Activated CD4-positive, alpha-beta memory T cell treated with anti-CD3 and anti-CD28 coated beads, Interleukin-2, amount 10 ng/mL, durations not matched to agents 7 days and 5 days (primary cell): ENCODE measurements around the gene ZDHHC14. TPM values are rescaled to one million over a fixed set of nuclear protein-coding genes. Genes with fewer than 3 reads are reported as not detected.

Source experiments
- CTCF ChIA-PET: fragments of 350-600 bp; sonication (Branson Sonifier 250); formaldehyde crosslinking; loops from one replicate; lab custom pipeline; 2021; ENCODE audit warnings: antibody characterized with exemption, inconsistent platforms; lab: Charles Lee
- POLR2A ChIA-PET: fragments of 350-600 bp; sonication (Branson Sonifier 250); formaldehyde crosslinking; loops from one replicate; lab custom pipeline; 2021; ENCODE audit warnings: antibody characterized with exemption; lab: Charles Lee
- DNase-seq: peaks from one replicate; pipeline ENCODE4 v3.0.0-alpha.2; 2020
- H3K27ac Mint-ChIP-seq: one replicate; pipeline ENCODE4 v1.8.0; 2021; ENCODE audit warnings: mild to moderate bottlenecking, mixed read lengths
- H3K27me3 Mint-ChIP-seq: one replicate; pipeline ENCODE4 v1.8.0; 2021; ENCODE audit warnings: mixed read lengths
- H3K36me3 Mint-ChIP-seq: one replicate; pipeline ENCODE4 v1.8.0; 2021; ENCODE audit warnings: low read depth, mixed read lengths
- H3K4me1 Mint-ChIP-seq: one replicate; pipeline ENCODE4 v1.8.0; 2021; ENCODE audit warnings: mixed read lengths
- H3K4me3 Mint-ChIP-seq: one replicate; pipeline ENCODE4 v1.8.0; 2021; ENCODE audit warnings: mild to moderate bottlenecking, mixed read lengths
- H3K9me3 Mint-ChIP-seq: one replicate; pipeline ENCODE4 v1.8.0; 2021; ENCODE audit warnings: mixed read lengths
- total RNA-seq, 2 experiments: library from RNA; stranded (reverse); gene quantifications; one replicate each; pipeline ENCODE4 v1.2.3, GENCODE V29; 2021

Gene ZDHHC14
- total RNA-seq, 2 experiments from 2014 or later, result 8.1 to 8.7 TPM

DNA sequence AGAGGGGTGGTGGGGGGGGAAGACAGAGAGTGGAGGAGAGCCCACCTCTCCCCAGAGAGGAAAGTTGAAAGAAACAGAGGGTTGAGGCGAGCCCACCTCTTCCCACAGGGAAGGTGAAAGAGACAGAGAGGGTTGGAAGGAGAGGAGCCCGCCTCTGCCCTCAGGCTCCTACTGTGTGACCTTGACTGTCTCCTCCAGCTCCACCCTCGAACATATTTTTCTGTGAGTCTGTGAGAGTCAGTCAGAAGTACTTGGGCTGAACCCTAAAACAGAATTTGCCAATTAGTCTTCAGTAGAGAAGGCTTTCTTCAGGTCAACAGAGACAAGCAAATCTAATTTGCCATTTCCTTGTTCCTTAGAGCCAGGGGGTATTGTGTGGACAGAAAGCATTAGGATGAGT is 288.3 kb downstream of the ZDHHC14 start:
- no peak for DNase-seq
- Mint-ChIP-seq H3K4me3 (no peak overlapping the region), H3K27ac (no peak overlapping the region), H3K9me3 (no peaks in the 10 kb centered on the region), H3K27me3 (peaks cover 4% of the 10 kb centered on the region), H3K36me3 (no peaks in the 10 kb centered on the region), H3K4me1 (peaks cover 5% of the 10 kb centered on the region)
- CTCF ChIA-PET, result interaction anchor here (1.2 to 7.3 kb wide), 6 partner anchors 10 to 354 kb away, joined by 3 to 53 read pairs (median 6); no protein-coding TSS in a partner anchor
- POLR2A ChIA-PET, result interaction anchor here (1.5 kb wide), 1 partner anchor 11 kb away, joined by 3 read pairs; no protein-coding TSS in a partner anchor

DNA sequence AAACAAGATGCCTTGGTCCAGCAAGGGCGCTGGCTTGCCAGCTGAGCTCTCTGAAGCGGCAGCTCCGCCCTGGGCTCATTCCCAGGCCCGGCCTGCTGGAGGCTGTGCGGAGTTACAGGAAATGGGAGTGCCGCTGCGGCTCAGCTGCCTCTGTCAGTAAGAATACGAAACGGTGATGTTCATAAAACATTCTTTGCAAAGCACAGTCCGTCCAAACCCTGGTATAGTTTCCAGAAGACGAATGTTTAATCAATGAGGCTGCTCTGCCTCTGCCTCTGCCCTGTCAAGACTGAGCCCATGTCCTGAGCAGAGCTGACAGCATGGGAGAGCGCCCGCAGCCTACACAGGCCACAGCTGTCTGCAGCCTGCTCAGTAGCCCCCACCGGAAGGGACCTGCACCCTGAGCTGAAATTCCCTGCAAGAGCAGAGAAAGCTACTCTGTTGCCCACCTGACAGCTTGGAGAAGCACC is 288.8 kb downstream of the ZDHHC14 start:
- Mint-ChIP-seq H3K4me1 (peaks cover 5% of the 10 kb centered on the region), H3K4me3 (no peak overlapping the region), H3K27me3 (peaks cover 4% of the 10 kb centered on the region), H3K9me3 (no peaks in the 10 kb centered on the region), H3K36me3 (no peaks in the 10 kb centered on the region), H3K27ac (no peak overlapping the region)
- CTCF ChIA-PET, result interaction anchor here (1.2 to 7.3 kb wide), 4 partner anchors 10 to 354 kb away, joined by 3 to 53 read pairs (median 4); no protein-coding TSS in a partner anchor
- POLR2A ChIA-PET, result interaction anchor here (1.5 kb wide), 1 partner anchor 12 kb away, joined by 3 read pairs; no protein-coding TSS in a partner anchor
- DNase-seq, result no peak

DNA sequence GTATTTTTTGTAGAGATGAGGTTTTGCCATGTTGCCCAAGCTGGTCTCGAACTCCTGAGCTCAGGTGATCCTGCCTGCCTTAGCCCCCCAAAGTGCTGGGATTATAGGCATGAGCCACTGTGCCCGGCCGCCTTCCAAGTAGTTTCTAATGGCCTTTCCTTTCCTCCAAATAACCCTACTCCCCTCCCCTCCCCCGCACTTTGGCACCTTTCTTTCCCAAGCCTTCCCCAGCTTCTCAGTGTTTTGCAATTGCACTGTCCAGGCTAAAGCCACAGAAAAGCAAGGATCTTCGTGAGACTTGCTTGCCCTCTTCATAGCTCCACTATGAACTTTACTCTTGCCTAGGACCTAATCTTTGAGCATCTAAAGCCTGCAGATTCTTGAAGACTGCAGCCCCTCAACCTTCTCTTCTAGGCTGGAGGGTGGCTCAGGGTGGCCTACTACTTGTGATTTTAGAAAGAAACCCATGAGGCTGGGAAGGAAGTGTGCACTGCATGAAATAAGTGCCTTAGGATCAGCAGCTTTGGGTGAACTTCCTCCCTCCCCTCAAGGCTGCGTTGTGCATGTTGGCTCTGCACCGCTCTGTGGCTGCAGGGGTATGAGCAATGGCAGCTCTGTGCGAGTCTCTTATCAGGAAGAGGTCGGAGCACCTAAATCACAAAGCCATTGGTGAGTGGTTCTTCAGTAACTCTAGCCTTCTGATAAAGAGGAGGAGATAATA is 289.6 kb downstream of the ZDHHC14 start:
- peaks cover 5% of the 10 kb centered on the region for H3K4me1 Mint-ChIP-seq
- ChIA-PET POLR2A (interaction anchor here (0.6 to 1.5 kb wide), 3 partner anchors 13 to 600 kb away, joined by 3 read pairs; no protein-coding TSS in a partner anchor), CTCF (interaction anchor here (0.9 to 7.3 kb wide), 4 partner anchors 9 to 355 kb away, joined by 3 to 53 read pairs (median 5); no protein-coding TSS in a partner anchor)
- H3K36me3 Mint-ChIP-seq, result no peaks in the 10 kb centered on the region
- no peak for DNase-seq
- no peaks in the 10 kb centered on the region for H3K9me3 Mint-ChIP-seq
- H3K27me3 Mint-ChIP-seq, result peaks cover 4% of the 10 kb centered on the region
- H3K4me3 Mint-ChIP-seq, result no peak overlapping the region
- H3K27ac Mint-ChIP-seq, result no peak overlapping the region

DNA sequence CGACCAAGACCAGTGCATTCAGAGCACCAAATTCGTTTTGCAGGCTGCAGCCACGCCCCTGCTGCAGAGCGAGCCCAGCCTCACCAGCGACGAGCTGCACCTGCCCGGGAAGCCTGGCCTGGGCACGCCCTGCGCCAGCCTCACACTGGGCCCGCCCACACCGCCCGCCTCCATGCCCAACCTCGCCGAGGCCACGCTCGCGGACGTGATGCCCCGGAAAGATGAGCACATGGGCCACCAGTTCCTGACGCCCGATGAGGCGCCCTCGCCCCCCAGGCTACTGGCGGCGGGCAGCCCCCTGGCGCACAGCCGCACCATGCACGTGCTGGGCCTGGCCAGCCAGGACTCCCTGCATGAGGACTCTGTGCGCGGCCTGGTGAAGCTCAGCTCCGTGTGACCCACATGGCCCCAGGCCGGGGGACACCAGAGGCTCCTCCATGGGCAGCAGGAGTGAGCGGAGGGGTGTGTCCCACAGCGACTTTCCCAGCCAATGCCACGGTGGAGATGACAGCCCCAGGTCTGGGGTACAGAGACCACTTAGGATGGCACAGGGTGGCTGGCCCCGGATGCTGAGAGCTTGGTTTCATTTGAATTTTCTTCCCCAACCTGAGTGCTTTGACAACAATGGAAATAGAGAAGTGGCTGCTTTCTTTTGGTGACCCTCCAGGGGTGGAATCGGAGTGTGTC is 291.9 kb downstream of the ZDHHC14 start:
- H3K4me1 Mint-ChIP-seq, result no peaks in the 10 kb centered on the region
- ChIA-PET POLR2A (no interaction called here), CTCF (no interaction called here)
- DNase-seq, result no peak
- no peaks in the 10 kb centered on the region for H3K36me3 Mint-ChIP-seq
- peaks cover 2% of the 10 kb centered on the region for H3K27me3 Mint-ChIP-seq
- no peaks in the 10 kb centered on the region for H3K9me3 Mint-ChIP-seq
- no peak overlapping the region for H3K4me3 Mint-ChIP-seq
- no peak overlapping the region for H3K27ac Mint-ChIP-seq

DNA sequence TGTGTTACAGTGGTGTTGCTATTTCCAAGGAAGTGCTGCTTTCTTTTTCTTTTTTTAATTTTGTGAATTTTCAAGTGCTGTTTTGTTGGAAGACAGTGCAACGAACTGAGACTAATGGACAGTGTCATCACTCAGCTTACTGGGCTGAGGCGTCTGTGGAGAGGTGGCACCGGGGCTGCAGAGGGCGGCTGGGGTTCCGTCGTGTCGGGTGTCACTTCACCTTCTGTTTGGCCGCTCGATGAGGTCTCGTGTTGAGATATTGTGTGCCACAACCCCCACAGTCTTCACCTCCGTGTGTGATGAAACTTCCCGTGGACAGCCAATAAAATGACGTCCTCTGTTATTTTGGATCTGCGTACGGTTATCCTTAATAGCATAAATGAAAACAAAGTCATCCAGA is 292.6 kb downstream of the ZDHHC14 start:
- ChIA-PET POLR2A (no interaction called here), CTCF (no interaction called here)
- Mint-ChIP-seq H3K4me1 (no peaks in the 10 kb centered on the region), H3K4me3 (no peak overlapping the region), H3K36me3 (no peaks in the 10 kb centered on the region), H3K27me3 (peaks cover 2% of the 10 kb centered on the region), H3K9me3 (no peaks in the 10 kb centered on the region), H3K27ac (no peak overlapping the region)
- DNase-seq, result no peak

- Mint-ChIP-seq H3K36me3 (no peaks in the 10 kb centered on the region), H3K27ac (no peak overlapping the region), H3K9me3 (no peaks in the 10 kb centered on the region), H3K4me1 (no peaks in the 10 kb centered on the region), H3K27me3 (peaks cover 2% of the 10 kb centered on the region), H3K4me3 (no peak overlapping the region)
- no peak for DNase-seq
- CTCF ChIA-PET, result no interaction called here
- POLR2A ChIA-PET, result no interaction called here
These were observed 293.1 kb downstream of the ZDHHC14 start for GRCh38 chr6:157674061-157674460.

DNA sequence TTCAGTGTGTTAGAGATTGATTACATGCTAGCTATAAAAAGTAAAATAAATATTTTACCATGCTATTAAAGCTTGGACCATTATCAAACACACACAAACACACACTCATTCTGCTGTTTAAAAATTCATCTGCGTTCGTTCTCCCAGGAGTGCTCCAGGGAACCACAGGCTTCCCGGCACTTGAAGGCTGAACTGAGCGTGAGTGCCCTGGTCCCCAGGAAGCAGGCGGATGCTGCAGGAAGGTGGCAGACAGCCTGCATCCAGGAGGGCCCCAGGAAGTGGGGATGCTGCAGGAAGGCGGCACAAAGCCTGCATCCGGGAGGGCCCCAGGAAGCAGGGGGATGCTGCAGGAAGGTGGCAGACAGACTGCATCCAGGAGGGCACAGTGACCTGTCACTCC is 294.8 kb downstream of the ZDHHC14 start:
- CTCF ChIA-PET, result no interaction called here
- POLR2A ChIA-PET, result no interaction called here

GRCh38 chr6:157676241-157676640 is 295.3 kb downstream of the ZDHHC14 start:
- Mint-ChIP-seq H3K4me3 (no peak overlapping the region), H3K4me1 (no peaks in the 10 kb centered on the region), H3K27me3 (peaks cover 2% of the 10 kb centered on the region), H3K27ac (no peak overlapping the region), H3K36me3 (no peaks in the 10 kb centered on the region), H3K9me3 (no peaks in the 10 kb centered on the region)
- ChIA-PET CTCF (no interaction called here), POLR2A (no interaction called here)
- DNase-seq, result no peak

More for the DNA sequence above, 294.8 kb downstream of the ZDHHC14 start:
- H3K4me1 Mint-ChIP-seq, result no peaks in the 10 kb centered on the region
- no peak overlapping the region for H3K4me3 Mint-ChIP-seq
- H3K36me3 Mint-ChIP-seq, result no peaks in the 10 kb centered on the region
- H3K27ac Mint-ChIP-seq, result no peak overlapping the region
- H3K27me3 Mint-ChIP-seq, result peaks cover 2% of the 10 kb centered on the region
- H3K9me3 Mint-ChIP-seq, result no peaks in the 10 kb centered on the region
- DNase-seq, result no peak

- CTCF ChIA-PET, result interaction anchor here (0.6 kb wide), 1 partner anchor 10 kb away, joined by 3 read pairs; no protein-coding TSS in a partner anchor
- Mint-ChIP-seq H3K9me3 (no peaks in the 10 kb centered on the region), H3K4me1 (no peaks in the 10 kb centered on the region), H3K36me3 (no peaks in the 10 kb centered on the region), H3K4me3 (no peak overlapping the region), H3K27ac (no peak overlapping the region), H3K27me3 (peaks cover 2% of the 10 kb centered on the region)
- DNase-seq, result no peak
- POLR2A ChIA-PET, result no interaction called here
These were observed 296.2 kb downstream of the ZDHHC14 start for GRCh38 chr6:157677235-157677634.

GRCh38 chr6:157679605-157680580 is 298.9 kb downstream of the ZDHHC14 start:
- H3K27me3 Mint-ChIP-seq, result peaks cover 2% of the 10 kb centered on the region
- H3K4me3 Mint-ChIP-seq, result no peak overlapping the region
- H3K27ac Mint-ChIP-seq, result no peak overlapping the region
- no peak for DNase-seq
- ChIA-PET POLR2A (no interaction called here), CTCF (interaction anchor here (0.5 to 1.5 kb wide), 3 partner anchors 10 to 534 kb away, joined by 3 to 4 read pairs (median 3); no protein-coding TSS in a partner anchor)
- H3K36me3 Mint-ChIP-seq, result no peaks in the 10 kb centered on the region
- H3K9me3 Mint-ChIP-seq, result no peaks in the 10 kb centered on the region
- no peaks in the 10 kb centered on the region for H3K4me1 Mint-ChIP-seq

DNA sequence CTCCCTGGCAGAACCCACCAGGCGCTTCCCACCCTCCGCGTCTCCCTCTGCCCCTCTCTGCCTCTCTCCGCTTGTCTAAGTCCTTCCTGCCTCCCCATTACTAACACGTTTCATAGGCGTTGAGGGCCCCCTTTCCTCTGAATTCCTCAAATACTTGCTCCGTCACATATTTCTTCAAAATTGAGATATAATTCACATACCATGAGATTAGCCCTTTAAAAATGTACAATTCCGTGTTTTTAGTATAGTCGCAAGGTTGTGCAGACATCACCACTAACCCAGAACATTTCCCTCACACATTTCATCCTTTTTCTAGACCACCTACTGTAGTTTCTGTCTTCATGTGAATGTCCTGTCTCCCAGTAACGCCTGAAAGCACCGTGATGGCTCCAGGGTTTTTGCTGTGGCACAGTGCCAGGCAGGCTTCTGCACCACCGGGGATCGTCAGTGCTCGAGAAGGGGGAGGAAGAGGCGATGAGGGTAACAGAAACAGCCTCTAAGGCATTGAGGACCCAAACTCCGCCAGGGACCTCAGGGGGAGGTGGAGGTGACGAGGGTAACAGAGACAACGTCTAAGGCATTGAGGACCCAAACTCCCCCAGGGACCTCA is 300.2 kb downstream of the ZDHHC14 start:
- POLR2A ChIA-PET, result no interaction called here
- no peaks in the 10 kb centered on the region for H3K36me3 Mint-ChIP-seq
- peaks cover 2% of the 10 kb centered on the region for H3K27me3 Mint-ChIP-seq
- no peak for DNase-seq
- no peak overlapping the region for H3K4me3 Mint-ChIP-seq
- CTCF ChIA-PET, result no interaction called here
- no peaks in the 10 kb centered on the region for H3K4me1 Mint-ChIP-seq
- H3K9me3 Mint-ChIP-seq, result no peaks in the 10 kb centered on the region
- no peak overlapping the region for H3K27ac Mint-ChIP-seq
